NCI-H2196 (cell line): Measurements from ENCODE around the gene COMMD4.

Experiments used
- DNase-seq: peaks from one replicate; lab custom pipeline; 2025; ENCODE audit not compliant: unreplicated experiment; lab: John Stamatoyannopoulos, UW

COMMD4 gene

GRCh38 chr15:75371486-75371885 is 35.6 kb downstream of the COMMD4 start:
- DNase-seq: no peak

- no peak for DNase-seq
Observed at GRCh38 chr15:75371901-75372688, 36.2 kb downstream of the COMMD4 start.

- DNase-seq: no peak
Observed at GRCh38 chr15:75380773-75381172, 44.9 kb downstream of the COMMD4 start.

GRCh38 chr15:75383986-75384385 is 48.1 kb downstream of the COMMD4 start:
- peak; percentile 13 for DNase-seq
